Measurements from ENCODE around the gene IRAG1.

IRAG1 gene

DNA sequence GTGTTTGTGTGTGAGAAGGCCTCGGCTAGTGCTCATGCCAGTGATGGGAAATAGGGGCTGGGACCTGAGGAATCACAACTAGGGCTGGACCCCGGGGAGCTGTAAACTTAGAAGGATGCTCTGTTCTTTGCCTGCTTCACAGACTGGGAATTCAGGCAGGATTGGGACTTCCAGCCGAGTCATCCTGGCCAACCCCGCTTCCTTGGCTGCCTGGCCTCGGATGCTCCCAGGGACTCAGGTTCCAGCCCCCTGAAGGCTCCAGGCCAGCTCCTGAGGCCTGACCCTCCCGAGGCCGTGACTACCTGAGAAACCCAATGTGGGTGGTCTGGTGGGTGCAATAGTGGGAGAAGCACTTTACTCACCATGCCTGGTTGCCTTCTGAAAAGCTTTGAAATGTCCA, 44.7 kb downstream of the IRAG1 start:
- TF ChIP-seq, protein P1, sequence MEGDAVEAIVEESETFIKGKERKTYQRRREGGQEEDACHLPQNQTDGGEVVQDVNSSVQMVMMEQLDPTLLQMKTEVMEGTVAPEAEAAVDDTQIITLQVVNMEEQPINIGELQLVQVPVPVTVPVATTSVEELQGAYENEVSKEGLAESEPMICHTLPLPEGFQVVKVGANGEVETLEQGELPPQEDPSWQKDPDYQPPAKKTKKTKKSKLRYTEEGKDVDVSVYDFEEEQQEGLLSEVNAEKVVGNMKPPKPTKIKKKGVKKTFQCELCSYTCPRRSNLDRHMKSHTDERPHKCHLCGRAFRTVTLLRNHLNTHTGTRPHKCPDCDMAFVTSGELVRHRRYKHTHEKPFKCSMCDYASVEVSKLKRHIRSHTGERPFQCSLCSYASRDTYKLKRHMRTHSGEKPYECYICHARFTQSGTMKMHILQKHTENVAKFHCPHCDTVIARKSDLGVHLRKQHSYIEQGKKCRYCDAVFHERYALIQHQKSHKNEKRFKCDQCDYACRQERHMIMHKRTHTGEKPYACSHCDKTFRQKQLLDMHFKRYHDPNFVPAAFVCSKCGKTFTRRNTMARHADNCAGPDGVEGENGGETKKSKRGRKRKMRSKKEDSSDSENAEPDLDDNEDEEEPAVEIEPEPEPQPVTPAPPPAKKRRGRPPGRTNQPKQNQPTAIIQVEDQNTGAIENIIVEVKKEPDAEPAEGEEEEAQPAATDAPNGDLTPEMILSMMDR (IDR thresholded peaks at IDR 0.05; ENCODE audit: control insufficient read depth, extremely low read depth, insufficient read depth): no peak
- DNase-seq (ENCODE audit: low read depth): no peak
- H3K4me3 ChIP-seq (ENCODE audit: low read depth, low read length): no peak overlapping the region

- TF ChIP-seq, protein P1 (IDR thresholded peaks at IDR 0.05; ENCODE audit: control insufficient read depth, extremely low read depth, insufficient read depth): no peak
- DNase-seq (ENCODE audit: low read depth): no peak
- H3K4me3 ChIP-seq (ENCODE audit: low read depth, low read length): no peak overlapping the region
Measured at GRCh38 chr11:10646681-10647355, 46.7 kb downstream of the IRAG1 start.

DNA sequence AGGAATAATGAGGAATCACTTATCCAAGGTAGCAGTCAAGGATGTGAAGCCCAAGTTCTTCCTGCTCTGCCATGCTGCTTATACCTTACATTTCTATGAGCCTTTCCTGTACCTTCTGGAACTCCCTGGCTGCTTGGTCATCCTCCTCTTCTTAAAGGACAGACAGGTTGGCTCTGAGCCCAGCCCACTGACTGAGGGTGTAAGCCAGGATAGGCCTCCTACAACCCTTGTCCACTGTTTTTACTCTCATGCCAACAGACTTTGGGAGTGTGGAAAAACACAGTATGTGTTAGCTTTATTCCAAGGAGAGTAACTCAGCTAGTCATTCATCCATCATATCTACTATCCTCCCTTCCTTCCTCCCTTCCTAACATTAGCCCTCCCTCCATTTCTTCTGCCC, 47.5 kb downstream of the IRAG1 start:
- H3K4me3 ChIP-seq (ENCODE audit: low read depth, low read length): no peak overlapping the region
- TF ChIP-seq, protein P1 (IDR thresholded peaks at IDR 0.05; ENCODE audit: control insufficient read depth, extremely low read depth, insufficient read depth): no peak
- no peak for DNase-seq (ENCODE audit: low read depth)

GRCh38 chr11:10645212-10645795, 48.3 kb downstream of the IRAG1 start:
- H3K4me3 ChIP-seq (ENCODE audit: low read depth, low read length): no peak overlapping the region
- DNase-seq (ENCODE audit: low read depth): no peak
- TF ChIP-seq, protein P1 (IDR thresholded peaks at IDR 0.05; ENCODE audit: control insufficient read depth, extremely low read depth, insufficient read depth): no peak
